Activated CD4-positive, alpha-beta T cell treated with anti-CD3 and anti-CD28 coated beads for 36 hours (primary cell): ENCODE measurements around the gene SF3B3. TPM values are rescaled to one million over a fixed set of nuclear protein-coding genes. Genes with fewer than 3 reads are reported as not detected.
"Not testable (repeated sequence)": the region's sequence is repeated elsewhere in the genome, so short reads cannot be mapped to it uniquely, and the experiment has no call there.

Experiments
- ATAC-seq: fragments of 200-7000 bp; cut with Tn5 transposase; one replicate; pipeline ENCODE4 v1.10.0; 2021; ENCODE audit warnings: mild to moderate bottlenecking, moderate library complexity
- CTCF ChIA-PET: fragments of 350-600 bp; sonication (Branson Sonifier 250); formaldehyde crosslinking; loops from one replicate; lab custom pipeline; 2021; ENCODE audit warnings: antibody characterized with exemption; lab: Charles Lee
- POLR2A ChIA-PET: fragments of 350-600 bp; sonication (Branson Sonifier 250); formaldehyde crosslinking; loops from one replicate; lab custom pipeline; 2021; ENCODE audit warnings: antibody characterized with exemption, inconsistent platforms; lab: Charles Lee
- DNase-seq: peaks from one replicate; pipeline ENCODE4 v3.0.0-alpha.2; 2020
- H3K27ac Mint-ChIP-seq: one replicate; pipeline ENCODE4 v1.8.0; 2021; ENCODE audit warnings: mixed read lengths
- H3K27me3 Mint-ChIP-seq: one replicate; pipeline ENCODE4 v1.8.0; 2021; ENCODE audit warnings: mixed read lengths
- H3K36me3 Mint-ChIP-seq: one replicate; pipeline ENCODE4 v1.8.0; 2021; ENCODE audit warnings: low read depth, mixed read lengths
- H3K4me1 Mint-ChIP-seq: one replicate; pipeline ENCODE4 v1.8.0; 2021; ENCODE audit warnings: mixed read lengths
- H3K4me3 Mint-ChIP-seq: one replicate; pipeline ENCODE4 v1.8.0; 2021; ENCODE audit warnings: mild to moderate bottlenecking, moderate library complexity, mixed read lengths
- H3K9me3 Mint-ChIP-seq: one replicate; pipeline ENCODE4 v1.8.0; 2021; ENCODE audit warnings: low read depth, mixed read lengths
- intact Hi-C, 2 experiments: fragments of 100-400 bp; cut with DNase I in 1 of 2; cut with micrococcal nuclease in 1 of 2; formaldehyde crosslinking; loops; one replicate each; pipeline versions ENCODE4 v1.14.2 to v1.15.1; 2022 to 2024; cut with DNase I, micrococcal nuclease
- total RNA-seq, 2 experiments: library from RNA; stranded (reverse); gene quantifications; one replicate each; pipeline ENCODE4 v1.2.3, GENCODE V29; 2021

The SF3B3 gene
- total RNA-seq, 2 experiments from 2014 or later = 533 to 545 TPM

DNA sequence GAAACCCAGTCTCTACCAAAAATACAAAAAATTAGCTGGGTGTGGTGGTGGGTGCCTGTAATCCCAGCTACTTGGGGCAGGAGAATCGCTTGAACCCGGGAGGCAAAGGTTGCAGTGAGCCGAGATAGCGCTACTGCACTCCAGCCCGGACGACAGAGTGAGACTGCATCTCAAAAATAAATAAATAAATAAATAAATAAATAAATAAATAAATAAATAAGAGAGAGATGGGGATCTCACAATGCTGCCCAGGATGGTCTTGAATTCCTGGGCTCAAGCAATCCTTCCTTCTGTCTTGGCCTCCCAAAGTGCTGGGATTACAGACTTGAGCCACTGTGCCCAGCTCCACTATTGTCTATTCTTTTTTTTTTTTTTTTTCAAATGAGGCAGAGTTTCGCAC, 6.3 kb downstream of the SF3B3 start:
- ChIA-PET POLR2A (interaction anchor here (0.6 to 1.1 kb wide), 3 partner anchors 44 to 1223 kb away, joined by 3 to 5 read pairs (median 3); no protein-coding TSS in a partner anchor), CTCF (interaction anchor here (0.7 to 1.3 kb wide), 4 partner anchors 10 to 241 kb away, joined by 3 to 9 read pairs (median 5); no protein-coding TSS in a partner anchor)
- ATAC-seq, H3K4me3 Mint-ChIP-seq, H3K27ac Mint-ChIP-seq, H3K9me3 Mint-ChIP-seq, DNase-seq, H3K27me3 Mint-ChIP-seq: not testable (repeated sequence)
- Mint-ChIP-seq H3K36me3 (peaks cover 74% of the 10 kb centered on the region), H3K4me1 (peaks cover 54% of the 10 kb centered on the region)
- intact Hi-C loops = loop anchor here (1.0 to 10.0 kb wide), 5 partner anchors 42 to 1105 kb away; partner anchors contain the start of genes CMTR2 (in 1 of the 2), CYB5B (in 1 of the 2) and EXOSC6 (in 1 of the 2)

GRCh38 chr16:70534971-70535370, 11.4 kb downstream of the SF3B3 start:
- intact Hi-C loops = loop anchor here in 1 of 2 experiments (5.0 kb wide), 1 partner anchor 278 kb away; no protein-coding TSS in a partner anchor
- Mint-ChIP-seq H3K27ac (no peak overlapping the region), H3K27me3 (no peaks in the 10 kb centered on the region), H3K4me1 (peaks cover 33% of the 10 kb centered on the region), H3K4me3 (no peak overlapping the region), H3K36me3 (peaks cover 71% of the 10 kb centered on the region), H3K9me3 (no peaks in the 10 kb centered on the region)
- ATAC-seq (no peak), DNase-seq (no peak)
- ChIA-PET POLR2A (no interaction called here), CTCF (no interaction called here)

- CTCF ChIA-PET = interaction anchor here (0.9 to 3.0 kb wide), 3 partner anchors 11 to 32 kb away, joined by 3 to 9 read pairs (median 4); no protein-coding TSS in a partner anchor
- Mint-ChIP-seq H3K27me3 (no peaks in the 10 kb centered on the region), H3K9me3 (no peaks in the 10 kb centered on the region), H3K4me1 (peaks cover 8% of the 10 kb centered on the region), H3K27ac (no peak overlapping the region), H3K4me3 (no peak overlapping the region), H3K36me3 (peaks cover 72% of the 10 kb centered on the region)
- POLR2A ChIA-PET = no interaction called here
- ATAC-seq (no peak), DNase-seq (no peak)
- intact Hi-C loops = no loop called here
These were observed 17.4 kb downstream of the SF3B3 start for GRCh38 chr16:70540994-70541393.

- no peak for DNase-seq
- intact Hi-C loops = no loop called here
- Mint-ChIP-seq H3K9me3 (no peaks in the 10 kb centered on the region), H3K36me3 (peaks cover 71% of the 10 kb centered on the region), H3K4me1 (peaks cover 7% of the 10 kb centered on the region), H3K27me3 (no peaks in the 10 kb centered on the region), H3K4me3 (no peak overlapping the region), H3K27ac (no peak overlapping the region)
- ATAC-seq = no peak
- CTCF ChIA-PET = no interaction called here
- POLR2A ChIA-PET = no interaction called here
These were observed 20.9 kb downstream of the SF3B3 start for GRCh38 chr16:70544548-70544947.

GRCh38 chr16:70548936-70549335, 25.3 kb downstream of the SF3B3 start:
- Mint-ChIP-seq H3K9me3 (no peaks in the 10 kb centered on the region), H3K27ac (peak overlapping the region; percentile 62), H3K36me3 (peaks cover 73% of the 10 kb centered on the region), H3K4me3 (no peak overlapping the region), H3K27me3 (no peaks in the 10 kb centered on the region), H3K4me1 (peaks cover 14% of the 10 kb centered on the region)
- no peak for DNase-seq
- ChIA-PET POLR2A (no interaction called here), CTCF (interaction anchor here (1.0 to 1.9 kb wide), 3 partner anchors 9 to 15 kb away, joined by 3 to 7 read pairs (median 3); no protein-coding TSS in a partner anchor)
- no peak for ATAC-seq
- intact Hi-C loops = no loop called here

DNA sequence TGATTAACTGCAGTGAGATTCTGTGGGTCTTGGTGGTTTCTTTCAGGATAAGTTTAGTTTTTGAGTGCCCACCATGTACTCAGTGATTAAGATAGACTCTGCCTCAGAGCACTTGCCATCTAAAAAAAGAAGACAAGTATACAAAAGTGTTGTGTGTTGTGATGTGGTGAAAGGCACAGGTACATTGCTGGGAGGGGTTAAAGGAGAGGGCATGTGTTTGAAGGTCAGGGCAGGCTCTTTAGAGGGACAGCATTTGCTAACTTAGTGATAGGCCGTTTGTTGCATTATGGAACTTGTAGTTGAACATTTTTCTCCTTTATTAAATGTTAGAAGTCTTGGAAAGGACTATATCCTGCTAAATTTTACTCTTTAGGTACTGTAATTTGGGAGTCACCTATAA, 26.5 kb downstream of the SF3B3 start:
- ChIA-PET POLR2A (no interaction called here), CTCF (no interaction called here)
- Mint-ChIP-seq H3K36me3 (peaks cover 74% of the 10 kb centered on the region), H3K27me3 (no peaks in the 10 kb centered on the region), H3K27ac (peak overlapping the region; percentile 3), H3K9me3 (no peaks in the 10 kb centered on the region), H3K4me1 (peaks cover 14% of the 10 kb centered on the region), H3K4me3 (no peak overlapping the region)
- intact Hi-C loops = loop anchor here in 1 of 2 experiments (2.0 kb wide), 1 partner anchor 17 kb away; no protein-coding TSS in a partner anchor
- DNase-seq = no peak
- ATAC-seq = no peak

DNA sequence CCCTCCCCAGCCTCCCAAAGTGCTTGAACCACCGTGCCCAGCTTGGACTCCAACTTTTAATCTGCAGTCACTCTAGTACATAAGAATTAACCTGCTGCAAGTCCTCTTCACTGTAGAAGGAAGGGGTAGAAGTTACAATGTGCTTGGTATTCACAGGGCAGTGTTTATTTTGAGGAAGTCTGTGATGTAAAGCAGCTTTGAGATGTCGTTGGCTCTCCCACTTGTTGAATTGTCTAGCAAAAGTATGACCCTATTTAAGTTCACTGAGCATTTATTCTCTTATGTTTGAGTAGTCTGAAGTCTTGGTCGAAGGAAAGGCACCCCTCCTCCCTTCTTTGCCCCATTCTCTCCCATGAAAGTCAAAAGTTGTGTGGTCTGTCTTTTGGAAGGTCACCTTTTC, 28.2 kb downstream of the SF3B3 start:
- ChIA-PET POLR2A (no interaction called here), CTCF (interaction anchor here (0.6 to 1.9 kb wide), 5 partner anchors 12 to 400 kb away, joined by 3 to 6 read pairs (median 4); no protein-coding TSS in a partner anchor)
- Mint-ChIP-seq H3K4me1 (peaks cover 14% of the 10 kb centered on the region), H3K27ac (peak overlapping the region; percentile 19), H3K9me3 (no peaks in the 10 kb centered on the region), H3K4me3 (no peak overlapping the region), H3K36me3 (peaks cover 76% of the 10 kb centered on the region), H3K27me3 (no peaks in the 10 kb centered on the region)
- ATAC-seq (no peak), DNase-seq (no peak)
- intact Hi-C loops = loop anchor here in 1 of 2 experiments (2.0 kb wide), 1 partner anchor 15 kb away; no protein-coding TSS in a partner anchor

- Mint-ChIP-seq H3K27ac (no peak overlapping the region), H3K4me1 (peaks cover 14% of the 10 kb centered on the region), H3K36me3 (peaks cover 80% of the 10 kb centered on the region), H3K9me3 (no peaks in the 10 kb centered on the region), H3K4me3 (no peak overlapping the region), H3K27me3 (no peaks in the 10 kb centered on the region)
- DNase-seq = no peak
- no peak for ATAC-seq
- ChIA-PET CTCF (interaction anchor here (1.0 to 1.9 kb wide), 2 partner anchors 13 to 22 kb away, joined by 4 to 6 read pairs; no protein-coding TSS in a partner anchor), POLR2A (no interaction called here)
- intact Hi-C loops = no loop called here
These were observed 29.1 kb downstream of the SF3B3 start for GRCh38 chr16:70552675-70553074.

DNA sequence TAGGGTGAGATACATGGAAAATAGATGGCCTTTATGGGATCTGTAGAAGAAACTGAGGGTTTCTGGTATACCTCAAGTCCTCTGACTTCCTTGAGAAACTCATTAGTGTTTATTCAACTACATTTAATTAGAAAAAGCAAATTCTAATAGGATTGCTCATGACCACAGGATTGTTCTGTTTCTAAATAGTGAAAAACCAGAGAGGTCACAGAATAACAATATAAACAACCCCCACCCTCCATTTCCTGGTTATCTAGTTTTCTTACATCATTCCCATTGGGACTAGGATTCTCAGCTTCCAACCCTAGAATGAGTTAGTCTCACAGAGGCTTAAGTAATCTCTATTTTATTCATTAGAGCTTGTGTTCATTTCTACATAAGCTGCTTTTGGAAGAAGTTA, 30.0 kb downstream of the SF3B3 start:
- peaks cover 76% of the 10 kb centered on the region for H3K36me3 Mint-ChIP-seq
- no peak overlapping the region for H3K27ac Mint-ChIP-seq
- H3K9me3 Mint-ChIP-seq = no peaks in the 10 kb centered on the region
- no peak for DNase-seq
- ChIA-PET CTCF (interaction anchor here (1.2 kb wide), 1 partner anchor 184 kb away, joined by 4 read pairs; no protein-coding TSS in a partner anchor), POLR2A (interaction anchor here (1.5 kb wide), 1 partner anchor 13 kb away, joined by 4 read pairs; no protein-coding TSS in a partner anchor)
- H3K27me3 Mint-ChIP-seq = no peaks in the 10 kb centered on the region
- intact Hi-C loops = no loop called here
- H3K4me1 Mint-ChIP-seq = peaks cover 8% of the 10 kb centered on the region
- H3K4me3 Mint-ChIP-seq = no peak overlapping the region
- no peak for ATAC-seq

DNA sequence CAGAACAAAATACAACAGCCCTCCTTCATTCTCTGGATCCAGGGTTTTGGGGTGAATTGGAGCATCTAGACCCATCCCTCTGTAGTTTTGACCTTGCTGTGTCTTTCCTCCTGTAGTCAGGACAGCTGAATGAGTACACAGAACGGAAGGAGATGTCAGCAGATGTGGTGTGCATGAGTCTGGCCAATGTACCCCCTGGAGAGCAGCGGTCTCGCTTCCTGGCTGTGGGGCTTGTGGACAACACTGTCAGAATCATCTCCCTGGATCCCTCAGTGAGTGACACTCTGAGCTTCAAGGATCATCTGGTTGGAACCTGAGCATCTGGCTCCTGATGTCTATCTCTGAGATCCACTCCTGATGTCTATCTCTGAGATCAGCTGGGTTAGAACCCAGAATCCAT, 32.4 kb downstream of the SF3B3 start:
- no peak overlapping the region for H3K27ac Mint-ChIP-seq
- intact Hi-C loops = loop anchor here in 1 of 2 experiments (5.0 kb wide), 1 partner anchor 289 kb away; no protein-coding TSS in a partner anchor
- DNase-seq (no peak), ATAC-seq (no peak)
- POLR2A ChIA-PET = no interaction called here
- H3K4me1 Mint-ChIP-seq = peaks cover 4% of the 10 kb centered on the region
- no peaks in the 10 kb centered on the region for H3K27me3 Mint-ChIP-seq
- H3K9me3 Mint-ChIP-seq = no peaks in the 10 kb centered on the region
- H3K36me3 Mint-ChIP-seq = peaks cover 73% of the 10 kb centered on the region
- CTCF ChIA-PET = interaction anchor here (0.7 to 1.9 kb wide), 2 partner anchors 24 to 289 kb away, joined by 5 to 6 read pairs; no protein-coding TSS in a partner anchor
- H3K4me3 Mint-ChIP-seq = no peak overlapping the region

DNA sequence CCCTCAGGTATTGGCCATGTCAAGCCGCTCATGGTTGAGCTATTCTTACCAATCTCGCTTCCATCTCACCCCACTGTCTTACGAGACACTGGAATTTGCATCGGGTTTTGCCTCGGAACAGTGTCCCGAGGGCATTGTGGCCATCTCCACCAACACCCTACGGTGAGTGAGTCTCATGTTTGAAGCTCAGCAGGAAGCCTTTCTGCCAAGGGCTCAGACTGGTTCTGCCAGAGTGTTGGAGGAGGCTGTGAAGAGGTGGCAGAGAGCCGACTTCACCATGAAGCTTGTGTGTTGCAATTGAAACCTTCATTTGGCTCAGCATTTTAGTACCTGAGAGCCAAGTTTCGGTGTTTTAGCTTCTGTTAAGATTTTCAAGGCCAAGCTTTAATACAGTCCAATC, 38.0 kb downstream of the SF3B3 start:
- CTCF ChIA-PET = interaction anchor here (0.8 to 1.2 kb wide), 4 partner anchors 23 to 276 kb away, joined by 3 to 4 read pairs (median 3); no protein-coding TSS in a partner anchor
- H3K4me3 Mint-ChIP-seq = no peak overlapping the region
- no peaks in the 10 kb centered on the region for H3K9me3 Mint-ChIP-seq
- H3K27me3 Mint-ChIP-seq = no peaks in the 10 kb centered on the region
- no peak overlapping the region for H3K27ac Mint-ChIP-seq
- ATAC-seq (no peak), DNase-seq (no peak)
- H3K36me3 Mint-ChIP-seq = peaks cover 73% of the 10 kb centered on the region
- POLR2A ChIA-PET = interaction anchor here (0.7 to 1.2 kb wide), 3 partner anchors 12 to 309 kb away, joined by 3 read pairs; no protein-coding TSS in a partner anchor
- no peaks in the 10 kb centered on the region for H3K4me1 Mint-ChIP-seq
- intact Hi-C loops = loop anchor here in 1 of 2 experiments (5.0 kb wide), 1 partner anchor 284 kb away; no protein-coding TSS in a partner anchor
